Nephron progenitor cell (in vitro differentiated cells): ENCODE data around the gene COL5A1.

ENCODE experiments used
- DNase-seq: peaks from one replicate; pipeline ENCODE4 v3.0.0; 2021
- H3K27ac Mint-ChIP-seq: 2 replicates; pipeline ENCODE4 v1.8.0; 2021; ENCODE audit warnings: mild to moderate bottlenecking, moderate library complexity, mixed read lengths
- H3K27me3 Mint-ChIP-seq: 2 replicates; pipeline ENCODE4 v1.8.0; 2021; ENCODE audit warnings: mild to moderate bottlenecking, low read depth, mixed read lengths; ENCODE audit not compliant: poor library complexity
- H3K36me3 Mint-ChIP-seq: 2 replicates; pipeline ENCODE4 v1.8.0; 2021; ENCODE audit warnings: low read depth, mixed read lengths
- H3K4me1 Mint-ChIP-seq: 2 replicates; pipeline ENCODE4 v1.8.0; 2021; ENCODE audit warnings: mixed read lengths
- H3K4me3 Mint-ChIP-seq: 2 replicates; pipeline ENCODE4 v1.8.0; 2021; ENCODE audit warnings: mild to moderate bottlenecking, moderate library complexity, mixed read lengths
- H3K9me3 Mint-ChIP-seq: 2 replicates; pipeline ENCODE4 v1.8.0; 2021; ENCODE audit warnings: mild to moderate bottlenecking, moderate library complexity, mixed read lengths
- CTCF ChIP-seq: fragments of 200-600 bp; sonication (generic); IDR thresholded peaks from 2 replicates; pipeline ENCODE4 v1.5.0; 2021; ENCODE audit warnings: antibody characterized with exemption

COL5A1 gene

GRCh38 chr9:134833294-134833880 lies 191.8 kb downstream of the COL5A1 start:
- Mint-ChIP-seq H3K4me3 (no peak overlapping the region), H3K27ac (peak overlapping the region; percentile 59), H3K36me3 (peaks cover 5% of the 10 kb centered on the region), H3K27me3 (no peaks in the 10 kb centered on the region), H3K4me1 (peaks cover 1% of the 10 kb centered on the region), H3K9me3 (no peaks in the 10 kb centered on the region)
- TF ChIP-seq CTCF: no peak
- no peak for DNase-seq

- Mint-ChIP-seq H3K4me3 (no peak overlapping the region), H3K36me3 (peaks cover 5% of the 10 kb centered on the region), H3K4me1 (peaks cover 4% of the 10 kb centered on the region), H3K9me3 (no peaks in the 10 kb centered on the region), H3K27me3 (no peaks in the 10 kb centered on the region), H3K27ac (no peak overlapping the region)
- TF ChIP-seq CTCF: no peak
- DNase-seq: no peak
Measured at GRCh38 chr9:134834217-134834956, 192.8 kb downstream of the COL5A1 start.

GRCh38 chr9:134834957-134835419 lies 193.4 kb downstream of the COL5A1 start:
- no peaks in the 10 kb centered on the region for H3K27me3 Mint-ChIP-seq
- H3K4me3 Mint-ChIP-seq: no peak overlapping the region
- H3K9me3 Mint-ChIP-seq: no peaks in the 10 kb centered on the region
- DNase-seq: no peak
- peaks cover 4% of the 10 kb centered on the region for H3K4me1 Mint-ChIP-seq
- TF ChIP-seq CTCF: no peak
- H3K36me3 Mint-ChIP-seq: peaks cover 5% of the 10 kb centered on the region
- H3K27ac Mint-ChIP-seq: no peak overlapping the region

- no peaks in the 10 kb centered on the region for H3K27me3 Mint-ChIP-seq
- peaks cover 5% of the 10 kb centered on the region for H3K36me3 Mint-ChIP-seq
- no peaks in the 10 kb centered on the region for H3K9me3 Mint-ChIP-seq
- DNase-seq: no peak
- no peak for TF ChIP-seq CTCF
- no peak overlapping the region for H3K27ac Mint-ChIP-seq
- H3K4me1 Mint-ChIP-seq: peaks cover 4% of the 10 kb centered on the region
- no peak overlapping the region for H3K4me3 Mint-ChIP-seq
Measured at GRCh38 chr9:134835448-134835847, 193.8 kb downstream of the COL5A1 start.

GRCh38 chr9:134835987-134836386 lies 194.4 kb downstream of the COL5A1 start:
- H3K36me3 Mint-ChIP-seq: peaks cover 5% of the 10 kb centered on the region
- DNase-seq: no peak
- H3K27ac Mint-ChIP-seq: no peak overlapping the region
- H3K9me3 Mint-ChIP-seq: no peaks in the 10 kb centered on the region
- TF ChIP-seq CTCF: no peak
- no peaks in the 10 kb centered on the region for H3K27me3 Mint-ChIP-seq
- H3K4me3 Mint-ChIP-seq: no peak overlapping the region
- H3K4me1 Mint-ChIP-seq: peaks cover 4% of the 10 kb centered on the region
